Stimulated activated CD8-positive, alpha-beta memory T cell treated with anti-CD3 and anti-CD28 coated beads, Interleukin-15, amount 100 ng/mL, for 24 hours (primary cell): ENCODE data around the gene AS3MT.
A peak's percentile ranks its signal among the peaks of the same experiment; 100 is the strongest.
"Not testable (repeated sequence)": the region's sequence is repeated elsewhere in the genome, so short reads cannot be mapped to it uniquely, and the experiment has no call there.

ENCODE experiments used
- DNase-seq: peaks from one replicate; pipeline ENCODE4 v3.0.0-alpha.2; 2020; ENCODE audit warnings: low read depth

AS3MT gene

DNA sequence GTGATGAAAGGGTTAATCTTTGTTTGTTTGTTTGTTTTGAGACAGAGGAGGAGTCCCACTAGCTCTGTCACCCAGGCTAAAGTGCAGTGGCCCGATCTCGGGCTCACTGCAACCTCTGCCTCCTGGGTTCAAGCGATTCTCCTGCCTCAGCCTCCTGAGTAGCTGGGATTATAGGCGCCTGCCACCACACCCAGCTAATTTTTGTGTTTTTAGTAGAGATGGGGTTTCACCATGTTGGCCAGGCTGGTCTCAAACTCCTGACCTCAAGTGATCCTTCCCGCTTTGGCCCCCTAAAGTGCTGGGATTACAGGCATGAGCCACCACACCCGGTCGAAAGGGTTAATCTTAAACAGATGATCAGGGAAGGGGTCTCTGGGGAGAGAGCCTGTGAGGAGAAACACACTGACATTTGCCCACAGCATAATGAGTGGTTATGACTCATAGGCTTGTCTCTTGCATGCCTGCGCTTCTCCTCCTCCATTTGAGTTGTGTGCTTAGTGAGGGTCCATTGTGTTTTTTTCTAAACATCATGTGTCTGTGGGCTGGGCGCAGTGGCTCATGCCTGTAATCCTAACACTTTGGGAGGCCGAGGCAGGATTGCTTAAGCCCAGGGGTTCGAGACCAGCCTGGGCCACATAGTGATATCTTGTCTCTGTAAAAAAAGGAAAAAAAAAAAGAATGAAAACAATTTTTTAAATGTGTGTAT, 13.4 kb upstream of the AS3MT start:
- DNase-seq: not testable (repeated sequence)

DNA sequence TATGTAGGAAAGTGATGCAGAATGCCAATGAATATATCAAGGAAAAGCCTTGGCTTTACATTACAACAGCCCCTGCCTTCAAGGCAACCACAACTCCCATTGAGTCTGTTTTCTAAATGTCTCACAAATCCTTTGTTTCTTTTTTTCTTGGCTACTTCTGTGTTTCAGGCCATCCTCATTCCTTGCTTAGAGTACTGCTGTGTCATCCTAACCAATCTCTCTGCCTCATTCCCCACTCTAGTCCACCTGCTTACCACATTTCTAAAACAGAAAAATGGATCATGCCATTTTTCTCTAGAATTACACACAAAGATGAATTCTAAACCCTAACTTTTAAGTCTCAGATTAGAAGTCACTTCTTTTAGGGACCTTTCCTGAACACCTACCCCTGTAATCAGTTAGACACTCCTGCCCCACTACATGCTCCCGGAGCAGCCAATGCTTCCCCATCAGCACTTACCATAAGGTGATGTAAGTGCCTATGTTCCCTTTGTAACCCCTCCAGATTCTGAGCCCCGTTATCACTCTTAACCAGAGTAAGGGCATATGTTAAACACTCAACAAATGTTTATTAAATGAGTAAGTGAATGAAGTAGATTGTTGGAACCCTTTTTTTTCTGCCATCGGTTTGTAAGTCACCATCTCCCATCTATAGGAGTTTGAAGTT, 12.4 kb upstream of the AS3MT start:
- DNase-seq: no peak

GRCh38 chr10:102859911-102860310, 9.4 kb upstream of the AS3MT start:
- no peak for DNase-seq

GRCh38 chr10:102863660-102864059, 5.6 kb upstream of the AS3MT start:
- DNase-seq: no peak

GRCh38 chr10:102865620-102866019, 3.6 kb upstream of the AS3MT start:
- DNase-seq: no peak

GRCh38 chr10:102868911-102869257, 386 bp upstream of the AS3MT start:
- DNase-seq: no peak

DNA sequence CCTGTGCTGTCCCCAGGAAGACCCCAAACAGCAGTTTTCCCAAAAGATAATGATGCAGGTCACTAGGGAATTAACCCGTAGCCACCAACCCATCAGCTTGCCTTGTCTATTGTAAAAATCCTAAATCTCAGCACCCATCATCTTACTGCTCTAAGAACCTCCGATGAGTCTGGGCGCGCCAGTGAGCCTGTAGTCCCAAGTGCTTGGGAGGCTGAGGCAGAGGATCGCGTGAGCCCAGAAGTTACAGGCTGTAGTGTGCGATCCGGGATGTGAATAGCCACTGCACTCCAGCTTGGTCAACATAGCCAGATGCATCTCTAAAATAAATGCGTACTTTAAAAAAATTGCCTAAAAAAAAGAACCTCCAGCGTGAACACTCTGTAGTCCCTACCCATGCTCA, 951 bp downstream of the AS3MT start:
- no peak for DNase-seq

GRCh38 chr10:102872163-102872562, 2.9 kb downstream of the AS3MT start:
- DNase-seq: no peak

DNA sequence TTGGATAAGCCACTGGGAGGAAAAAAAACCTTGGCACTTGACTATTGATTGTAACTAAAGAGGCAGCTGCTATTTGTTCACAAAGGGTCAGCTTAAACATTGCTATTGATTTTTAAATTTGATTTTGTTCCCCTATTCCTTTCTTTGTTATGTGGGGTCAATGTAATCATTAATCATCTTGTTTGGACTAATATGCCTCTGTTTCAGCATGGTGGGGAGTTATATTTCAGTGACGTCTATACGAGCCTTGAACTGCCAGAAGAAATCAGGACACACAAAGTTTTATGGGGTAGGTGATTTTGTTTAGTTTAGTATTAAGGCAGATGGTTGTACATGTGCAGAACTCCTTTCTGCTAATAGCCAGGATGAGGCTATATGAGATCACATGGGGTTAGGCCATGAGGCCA, 7.5 kb downstream of the AS3MT start:
- no peak for DNase-seq

- no peak for DNase-seq
Observed at GRCh38 chr10:102878629-102879028, 9.4 kb downstream of the AS3MT start.

- DNase-seq: no peak
Observed at GRCh38 chr10:102880256-102880655, 11.0 kb downstream of the AS3MT start.

DNA sequence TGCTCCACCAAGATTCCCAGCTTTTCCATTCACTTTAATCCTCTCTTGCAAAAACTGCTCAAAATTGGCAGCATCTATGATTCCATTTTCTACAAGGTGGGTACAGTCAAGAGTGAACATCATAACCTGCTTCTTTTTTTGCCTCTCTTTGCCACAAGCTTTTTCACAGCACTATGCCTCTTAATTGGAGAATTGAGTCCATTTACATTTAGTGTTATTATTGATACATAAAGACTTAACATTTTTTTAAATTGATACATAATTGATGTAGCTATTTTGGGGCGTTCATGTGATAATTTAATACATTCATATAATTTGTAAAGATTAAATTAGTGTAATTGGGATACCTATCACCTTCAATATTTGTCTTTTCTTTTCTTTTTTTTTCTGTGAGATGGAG, 18.8 kb downstream of the AS3MT start:
- DNase-seq: no peak

DNA sequence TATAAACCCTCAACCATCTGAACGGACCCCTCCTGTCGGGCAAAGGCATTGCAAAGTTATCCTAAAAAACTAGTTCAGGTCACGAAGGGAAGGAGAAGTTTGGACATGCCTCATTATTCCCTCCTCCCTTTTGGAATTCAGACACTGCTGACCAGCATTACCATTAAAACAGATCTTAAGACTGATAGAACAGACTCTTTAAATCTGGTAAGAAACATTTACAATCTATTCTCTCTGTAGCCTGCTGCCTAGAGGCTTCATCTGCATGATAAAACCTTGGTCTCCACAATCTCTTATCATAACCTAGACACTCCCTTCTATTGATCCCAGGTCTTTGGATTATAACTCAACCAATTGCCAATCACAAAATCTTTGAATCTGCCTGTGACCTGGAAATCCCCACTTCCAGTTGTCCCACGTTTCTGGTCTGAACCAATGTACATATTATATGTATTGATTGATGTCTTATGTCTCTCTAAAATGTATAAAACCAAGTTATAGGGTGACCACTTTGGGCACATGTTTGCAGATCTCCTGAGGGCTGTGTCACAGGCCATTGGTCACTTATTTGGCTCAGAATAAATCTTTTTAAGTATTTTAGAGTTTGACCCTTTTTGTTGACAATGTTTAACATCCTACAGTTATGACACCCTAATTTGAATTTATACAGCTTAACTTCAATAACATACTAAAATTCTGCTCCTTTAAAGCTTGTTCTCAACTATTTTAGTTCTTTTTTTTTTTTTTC, 25.4 kb downstream of the AS3MT start:
- no peak for DNase-seq

DNA sequence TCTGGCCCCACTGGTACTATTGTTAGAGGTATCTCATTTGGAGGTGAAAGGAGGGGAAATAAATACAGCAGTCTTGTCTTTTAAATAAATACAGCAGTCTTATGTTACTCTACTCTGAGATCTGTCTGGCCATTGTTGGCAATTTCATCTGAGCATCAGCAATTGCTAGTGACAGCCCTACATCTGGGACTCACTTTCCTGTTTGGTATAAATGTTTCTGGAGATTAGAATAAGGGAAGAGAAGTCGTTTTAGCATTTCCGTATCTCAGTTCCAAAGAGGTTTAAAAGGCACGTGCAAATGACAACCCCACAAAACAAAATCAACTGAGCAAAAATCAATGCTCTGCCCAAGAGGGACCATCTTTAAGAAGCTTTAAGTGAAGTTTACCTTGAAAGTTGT, 30.7 kb downstream of the AS3MT start:
- DNase-seq: no peak

DNA sequence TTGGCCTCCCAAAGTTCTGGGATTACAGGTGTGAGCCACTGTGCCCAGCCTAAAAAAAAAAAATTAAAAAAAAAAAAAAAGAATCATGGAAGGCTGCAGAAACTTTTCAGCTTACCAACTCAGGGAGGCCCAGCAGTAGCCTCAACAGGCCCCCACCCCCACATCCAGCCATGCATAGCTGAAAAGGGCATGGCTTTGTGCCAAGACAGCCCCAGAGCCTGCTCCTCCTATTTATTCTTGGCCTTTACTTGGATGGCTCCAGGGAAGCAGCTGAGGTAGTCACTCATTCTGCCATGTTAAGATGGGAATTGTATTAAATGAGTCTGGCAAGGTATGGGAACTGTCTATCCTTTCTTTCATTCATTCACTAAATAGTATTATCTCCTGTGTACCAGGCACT, 35.1 kb downstream of the AS3MT start:
- DNase-seq: no peak

DNA sequence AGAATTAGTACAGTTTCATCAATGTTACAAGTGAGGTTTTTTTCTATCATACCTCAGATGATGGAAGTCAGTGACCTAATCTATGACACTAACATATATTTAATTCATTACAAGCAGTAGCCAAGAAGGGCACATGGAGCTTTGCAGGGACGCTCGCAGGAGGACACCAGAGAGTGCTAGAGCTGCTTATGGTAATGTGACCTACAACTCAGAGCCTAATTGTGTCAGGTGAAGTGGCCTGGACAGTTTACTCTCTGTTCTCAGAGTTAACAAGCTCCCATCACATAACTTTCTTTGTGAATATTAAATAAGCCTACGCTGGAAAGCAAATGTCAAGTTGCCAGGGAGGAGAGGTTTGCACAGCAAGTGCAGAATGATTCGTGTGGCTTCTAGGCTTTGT, 37.2 kb downstream of the AS3MT start:
- no peak for DNase-seq

DNA sequence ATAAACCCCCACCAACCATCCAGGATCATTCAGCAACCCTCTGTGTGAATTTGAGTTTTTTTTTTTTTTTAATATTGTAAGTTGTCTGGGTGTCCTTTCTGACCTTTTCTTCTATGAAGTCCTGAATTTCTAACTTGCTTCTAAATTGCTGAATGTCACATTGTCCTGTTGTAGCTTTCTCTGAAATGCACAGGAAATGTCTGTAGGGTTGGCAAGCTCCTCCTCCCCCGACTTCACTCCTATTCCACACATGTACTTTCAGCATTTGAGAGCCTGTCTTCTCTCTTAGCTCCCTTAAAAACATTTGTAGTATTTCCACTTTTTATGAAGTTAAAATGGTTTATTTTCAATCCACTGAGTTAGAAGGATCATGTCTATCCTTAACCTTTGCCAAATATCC, 45.5 kb downstream of the AS3MT start:
- no peak for DNase-seq

DNA sequence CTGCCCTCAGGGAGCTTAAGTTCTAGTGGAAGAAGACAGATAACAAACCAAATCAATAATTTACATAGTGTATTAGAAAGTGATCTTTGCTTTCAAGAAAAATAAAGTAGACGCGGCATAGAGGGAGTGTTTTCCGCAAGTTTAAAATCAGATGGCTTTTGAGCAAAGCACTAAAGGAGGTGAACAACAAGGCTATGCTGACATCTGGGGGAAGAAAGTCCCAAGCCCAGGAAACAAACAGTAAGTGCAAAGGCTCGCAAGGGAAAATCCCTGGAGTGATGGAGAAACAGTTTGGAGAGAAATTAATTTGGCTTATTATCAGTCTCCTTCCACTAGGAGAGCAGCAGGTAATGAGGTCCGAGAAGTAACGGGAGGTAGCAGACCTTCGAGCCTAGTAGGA, 46.9 kb downstream of the AS3MT start:
- DNase-seq: no peak

DNA sequence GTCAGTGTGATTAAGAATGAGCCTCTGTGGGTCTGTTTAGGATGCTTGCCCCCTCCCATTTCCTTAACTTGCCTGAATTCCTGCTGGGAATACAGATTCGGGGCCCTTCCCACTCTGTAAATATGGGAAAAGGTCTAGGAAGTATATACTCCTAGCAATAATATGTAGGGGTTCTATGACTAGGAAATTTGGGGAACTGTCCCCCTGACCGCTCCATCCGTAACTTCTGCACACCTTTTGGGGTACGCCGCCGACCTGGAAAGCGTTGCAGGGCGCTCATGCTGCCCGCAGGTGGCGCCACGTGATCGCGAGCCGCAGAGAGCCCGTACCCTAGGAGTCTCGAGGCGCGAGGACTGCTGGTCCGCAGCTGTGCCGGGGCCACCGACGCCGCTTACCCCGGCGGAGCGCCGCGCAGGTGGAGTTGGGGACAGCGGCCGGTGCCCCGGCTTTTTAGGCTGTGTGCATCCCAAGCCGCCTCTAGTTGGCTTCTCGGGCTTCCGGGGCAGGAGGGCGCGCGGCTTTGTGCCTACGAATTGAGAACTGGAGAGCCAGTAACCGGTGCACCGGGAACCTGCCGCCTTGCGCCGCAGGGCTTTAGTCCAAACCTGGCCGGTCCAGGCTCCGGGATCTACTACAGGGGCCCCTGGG, 48.2 kb downstream of the AS3MT start:
- DNase-seq: peak; percentile 65

- peak; percentile 88 for DNase-seq
Observed at GRCh38 chr10:102917962-102918816, 48.9 kb downstream of the AS3MT start, which contains the start of gene CNNM2. Gene CNNM2, plus strand, starts transcription at chr10:102918294. Its CDS starts 187 bp downstream, at chr10:102918481.

DNA sequence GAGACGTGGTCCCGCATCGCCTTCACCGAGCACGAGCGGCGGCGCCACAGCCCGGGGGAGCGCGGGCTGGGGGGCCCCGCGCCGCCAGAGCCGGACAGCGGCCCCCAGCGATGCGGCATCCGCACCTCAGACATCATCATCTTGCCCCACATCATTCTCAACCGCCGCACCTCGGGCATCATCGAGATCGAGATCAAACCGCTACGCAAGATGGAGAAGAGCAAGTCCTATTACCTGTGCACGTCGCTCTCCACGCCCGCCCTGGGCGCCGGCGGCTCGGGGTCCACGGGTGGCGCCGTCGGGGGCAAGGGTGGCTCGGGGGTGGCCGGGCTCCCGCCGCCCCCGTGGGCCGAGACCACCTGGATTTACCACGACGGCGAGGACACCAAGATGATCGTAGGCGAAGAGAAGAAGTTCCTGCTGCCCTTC, 49.6 kb downstream of the AS3MT start:
- no peak for DNase-seq
